HG03280 (cell line): ENCODE results near the gene DIPK1A.

Experiments used
- ATAC-seq: cut with Tn5 transposase; IDR thresholded peaks from one replicate; pipeline ENCODE4 v1.9.1; 2021; ENCODE audit warnings: mild to moderate bottlenecking, moderate library complexity; ENCODE audit not compliant: unreplicated experiment

DIPK1A gene

DNA sequence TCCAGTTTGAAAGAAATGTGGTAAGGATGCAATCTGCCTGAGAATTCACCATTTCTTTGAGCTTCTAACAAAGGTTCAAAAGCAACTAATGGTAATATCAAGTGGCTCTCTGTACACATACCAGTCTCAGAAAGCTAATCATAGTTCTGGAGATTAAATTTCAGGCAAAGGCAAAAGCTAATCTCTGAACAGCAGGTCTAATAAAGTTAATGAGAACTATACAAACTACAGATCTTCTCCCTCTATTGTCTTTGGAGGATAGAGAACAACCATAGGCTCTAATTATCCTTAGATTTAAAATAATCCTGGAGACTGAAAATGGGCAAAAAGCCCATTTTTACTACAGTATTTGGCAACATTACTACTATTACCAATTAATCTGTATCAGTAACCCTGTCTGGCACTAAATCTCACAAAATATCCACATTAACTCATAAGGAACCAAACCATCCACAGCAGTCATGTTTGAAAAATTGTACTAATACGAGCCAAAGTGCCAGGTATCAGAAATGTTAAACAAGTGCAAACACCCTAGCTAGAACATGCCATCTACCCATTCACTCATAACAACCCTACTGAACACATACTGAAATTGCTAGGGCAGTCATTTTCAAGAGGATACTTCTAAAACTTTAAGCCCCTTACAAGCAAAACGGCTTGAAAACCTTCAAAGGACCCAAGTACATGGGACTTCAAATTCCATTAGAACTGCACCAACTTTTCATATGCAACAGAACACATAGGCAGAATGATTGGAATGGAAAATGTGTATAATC lies 4.8 kb downstream of the DIPK1A start:
- ATAC-seq = no peak

DNA sequence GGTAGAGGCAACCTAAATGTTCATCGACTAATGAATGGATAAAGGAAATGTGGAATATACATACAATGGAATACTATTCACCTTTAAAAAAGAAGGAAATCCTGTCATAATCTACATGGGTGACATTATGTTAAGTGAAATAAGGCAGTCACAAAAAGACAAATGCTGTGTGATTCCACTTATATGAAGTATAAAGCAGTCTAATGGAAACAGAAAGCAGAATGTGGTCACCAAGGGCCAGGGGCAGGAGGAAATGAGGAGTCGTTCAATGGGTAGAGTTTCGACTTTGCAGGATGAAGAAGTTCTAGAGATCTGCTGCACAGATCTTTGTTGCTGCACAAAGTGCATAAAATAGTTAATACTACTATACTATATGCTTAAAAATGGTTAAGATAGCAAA lies 7.8 kb downstream of the DIPK1A start:
- ATAC-seq = peak; percentile 58

DNA sequence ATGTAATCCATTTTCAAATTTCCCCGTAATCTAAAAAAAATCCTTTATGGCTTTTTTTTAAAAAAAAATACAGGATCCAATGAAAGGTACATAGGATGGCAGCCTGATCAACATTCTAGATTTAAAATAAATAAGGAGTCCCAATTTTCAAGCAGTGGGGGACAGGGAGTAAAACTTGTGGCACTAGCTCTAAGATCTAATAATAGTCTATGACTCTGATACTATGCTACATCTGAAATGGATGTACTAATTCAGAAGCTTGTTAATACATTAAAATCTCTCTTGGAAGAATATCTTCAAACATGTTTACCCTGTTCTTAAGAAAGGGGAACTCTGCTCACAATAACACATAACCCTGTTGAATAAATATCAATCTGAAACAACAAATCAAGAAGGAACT lies 8.5 kb downstream of the DIPK1A start:
- ATAC-seq = no peak

DNA sequence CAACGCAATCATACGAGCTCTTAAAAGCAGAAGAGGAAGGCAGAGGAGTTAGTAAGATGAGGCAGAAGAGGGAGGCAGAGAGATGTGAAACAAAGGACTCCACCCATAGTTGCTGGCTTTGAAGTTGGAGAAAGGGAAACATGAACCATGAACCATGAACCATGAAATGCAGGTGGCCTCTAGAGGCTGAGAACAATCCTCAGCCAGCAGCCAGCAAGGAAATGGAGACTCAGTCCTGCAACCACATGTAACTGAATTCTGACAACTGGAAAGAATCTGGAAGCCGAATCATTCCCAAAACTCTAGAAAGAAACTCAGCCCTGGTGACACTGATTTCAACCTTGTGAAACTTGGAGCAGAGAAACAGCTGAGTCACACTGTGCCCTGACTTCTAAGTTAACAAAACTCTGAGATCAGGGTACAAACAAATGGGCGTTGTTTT lies 10.1 kb downstream of the DIPK1A start:
- peak; percentile 62 for ATAC-seq

DNA sequence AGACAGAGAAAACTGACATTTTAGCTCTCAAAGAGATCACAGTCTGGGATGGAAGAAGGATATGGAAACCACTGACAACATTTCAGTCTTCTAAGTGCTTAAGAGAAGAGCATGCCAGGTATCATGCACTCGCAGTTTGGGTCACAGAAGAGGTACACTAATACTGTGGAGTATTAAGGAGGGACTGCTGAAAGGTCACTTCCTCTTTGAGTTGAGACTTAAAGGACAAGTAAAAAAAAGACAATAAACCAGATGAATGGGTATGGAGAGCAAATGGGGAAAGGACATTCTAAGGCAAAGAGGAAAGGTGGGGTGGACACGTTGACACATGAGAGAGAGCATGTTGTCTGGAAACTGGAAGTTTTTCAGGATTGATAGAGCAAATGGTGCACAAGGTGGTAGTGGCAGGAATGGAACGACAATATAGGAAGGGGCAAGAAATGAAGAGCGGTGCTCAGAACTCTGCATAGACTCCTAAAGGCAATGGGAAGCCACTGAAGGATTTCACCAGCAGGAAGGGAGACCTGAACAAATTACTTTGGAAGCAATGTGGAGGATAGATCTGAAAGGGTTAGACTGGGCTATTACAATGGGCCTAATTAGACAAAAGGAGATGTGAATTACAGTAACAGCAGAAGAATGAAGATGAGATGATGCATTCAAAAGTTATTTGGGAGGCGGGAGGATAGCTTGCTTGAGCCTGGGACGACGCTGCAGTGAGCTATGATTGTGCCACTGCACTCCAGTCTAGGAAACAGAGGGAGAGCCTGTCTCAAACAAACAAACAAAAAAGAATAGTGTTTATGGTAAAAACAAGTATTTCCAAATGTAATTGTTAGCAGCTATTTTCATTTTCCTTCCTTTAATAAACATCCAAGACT lies 11.1 kb downstream of the DIPK1A start:
- ATAC-seq = no peak

DNA sequence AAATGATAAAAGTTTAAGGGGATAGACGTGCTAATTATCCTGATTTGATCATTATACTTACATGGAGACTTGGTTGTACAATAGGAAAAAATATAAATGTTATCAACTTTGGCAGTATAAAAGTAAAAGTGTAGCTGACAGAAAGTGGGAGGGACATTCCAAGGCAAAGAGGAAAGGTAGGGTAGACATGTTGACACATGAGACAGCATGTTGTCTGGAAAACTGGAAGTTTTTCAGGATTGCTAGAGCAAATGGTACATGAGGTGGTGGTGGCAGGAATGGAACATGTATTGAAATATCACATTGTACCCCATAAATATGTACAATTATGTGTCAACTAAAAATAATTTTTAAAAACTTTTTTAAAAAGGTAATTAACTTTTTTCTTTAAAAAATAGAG lies 13.2 kb downstream of the DIPK1A start:
- no peak for ATAC-seq

DNA sequence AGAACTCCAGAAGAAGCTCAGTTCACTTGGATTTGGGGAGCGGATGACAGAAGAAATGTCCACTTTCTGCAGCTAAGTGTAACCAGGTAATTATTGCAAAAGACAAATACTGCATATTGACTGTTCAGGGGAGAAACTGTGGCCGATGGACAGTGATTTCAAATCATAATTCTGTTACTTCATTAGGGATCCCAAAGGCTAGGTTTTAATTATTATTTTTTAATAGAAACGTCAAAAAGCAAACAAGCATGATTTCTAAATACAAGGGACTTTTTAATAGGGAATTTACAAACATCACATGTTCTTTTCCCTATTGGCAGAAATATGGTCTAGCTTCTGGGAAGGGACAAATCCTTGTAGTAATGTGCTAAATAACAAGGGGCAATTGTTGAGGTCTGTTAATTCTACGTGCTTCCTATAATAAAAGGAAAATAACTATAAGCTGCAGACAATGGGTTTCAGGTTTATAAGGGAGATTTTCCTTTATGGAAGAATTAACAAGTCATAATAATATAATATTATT lies 15.5 kb downstream of the DIPK1A start:
- ATAC-seq = no peak

DNA sequence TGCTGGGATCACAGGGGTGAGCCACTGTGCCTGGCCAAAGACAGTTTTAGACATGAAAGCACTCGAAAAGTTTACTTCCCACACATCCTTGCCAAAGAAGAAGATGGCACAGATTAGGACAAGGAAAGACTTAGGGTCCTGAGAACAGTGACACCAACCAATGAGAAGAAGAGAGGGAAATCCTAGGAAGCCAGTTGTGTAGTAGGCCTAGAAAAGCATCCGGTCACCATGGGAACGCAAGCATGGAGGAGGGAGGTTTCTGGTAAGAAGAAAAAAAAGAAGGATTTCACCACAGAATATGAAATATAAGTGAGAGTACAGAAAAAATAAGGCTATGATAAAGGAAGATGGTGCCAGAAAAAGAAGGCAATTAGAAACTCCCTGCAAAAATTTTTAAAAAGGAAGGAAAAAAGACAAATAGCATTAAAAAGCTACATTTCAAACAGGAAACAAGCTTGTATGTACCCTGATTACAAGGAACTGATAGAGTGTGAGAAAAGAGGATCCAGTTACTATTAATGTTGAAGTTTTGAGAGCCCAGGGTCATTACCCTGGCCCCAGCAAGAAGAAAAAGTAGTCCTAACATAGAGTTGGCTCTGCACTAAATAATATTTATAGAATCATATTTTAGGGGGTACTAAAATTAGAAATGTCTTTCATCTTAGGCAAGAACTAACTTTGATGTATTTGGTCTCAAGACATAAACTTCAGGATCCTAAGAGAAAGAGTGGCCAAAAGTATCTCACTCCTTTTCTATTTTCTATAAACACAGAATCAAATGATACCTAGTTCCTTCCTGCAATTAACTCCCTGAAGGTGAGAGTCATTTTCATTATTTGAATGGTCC lies 16.1 kb downstream of the DIPK1A start:
- no peak for ATAC-seq

DNA sequence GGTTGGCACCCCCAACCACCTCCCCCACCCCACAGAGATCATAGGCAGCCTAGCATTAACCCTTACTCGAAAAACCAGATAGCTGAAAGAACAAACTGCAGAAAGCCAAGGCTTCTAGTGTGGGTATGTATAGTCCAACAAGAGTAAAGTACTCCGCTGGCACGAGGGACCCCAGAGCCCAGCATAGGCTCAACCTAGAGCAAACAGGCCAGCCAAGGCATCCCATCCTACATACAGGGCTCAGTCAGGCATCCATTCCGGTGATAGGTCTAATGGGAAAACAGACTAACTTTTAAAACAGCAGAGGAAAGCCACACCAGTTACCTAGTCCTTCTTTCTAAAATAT lies 17.8 kb downstream of the DIPK1A start:
- no peak for ATAC-seq

DNA sequence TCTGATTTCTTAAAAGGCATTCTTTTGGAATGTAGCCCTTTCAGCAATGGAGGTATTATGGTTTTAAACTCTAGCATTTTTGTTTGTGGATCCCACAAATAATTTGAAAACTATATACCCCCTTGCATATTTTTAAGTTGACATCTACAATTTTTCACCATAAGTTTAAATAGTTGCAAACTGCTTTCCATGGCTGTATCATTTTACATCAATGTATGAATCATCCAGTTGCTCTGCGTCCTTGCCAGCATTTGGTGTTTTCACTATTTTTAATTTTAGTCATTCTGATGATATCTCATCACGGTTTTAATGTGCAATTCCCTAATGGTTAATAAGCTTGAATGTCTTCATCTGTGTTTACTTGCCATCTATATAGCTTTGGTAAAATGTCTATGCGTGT lies 20.7 kb downstream of the DIPK1A start:
- ATAC-seq = no peak

DNA sequence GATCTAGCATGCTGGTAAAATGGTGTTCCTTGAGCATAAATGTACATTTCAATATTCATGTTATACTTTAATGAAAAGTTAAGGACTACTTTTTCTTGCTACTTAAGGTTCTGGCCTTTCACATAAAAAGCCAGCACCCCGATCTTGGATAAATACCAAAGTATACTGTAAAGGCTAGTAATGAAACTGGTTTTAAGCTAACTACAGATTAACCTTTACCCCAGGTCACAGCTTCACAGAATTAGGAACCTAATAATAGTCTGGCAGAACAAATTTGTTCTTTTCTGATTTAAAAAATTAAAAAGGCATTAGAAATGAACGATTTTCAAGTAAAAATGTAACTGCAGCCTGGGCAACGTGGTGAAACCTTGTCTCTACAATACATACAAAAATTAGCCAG lies 23.5 kb downstream of the DIPK1A start:
- ATAC-seq = no peak

DNA sequence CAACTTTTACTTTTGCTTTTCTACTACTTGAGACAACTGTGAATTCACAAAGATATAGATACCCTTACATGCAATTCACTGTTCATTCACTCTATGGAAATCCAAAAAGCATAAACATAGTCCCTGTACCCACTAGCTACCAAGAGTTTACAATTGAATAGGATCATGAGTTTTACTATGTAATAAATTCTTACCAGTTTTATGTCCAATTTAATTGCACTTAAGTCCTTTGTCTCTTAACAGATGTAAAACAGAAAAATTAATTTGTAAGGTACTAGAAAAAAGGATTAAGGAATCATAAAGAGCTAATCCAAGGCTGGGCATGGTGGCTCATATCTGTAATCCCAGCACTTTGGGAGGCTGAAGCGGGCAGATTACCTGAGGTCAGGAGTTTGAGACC lies 24.4 kb downstream of the DIPK1A start:
- no peak for ATAC-seq

DNA sequence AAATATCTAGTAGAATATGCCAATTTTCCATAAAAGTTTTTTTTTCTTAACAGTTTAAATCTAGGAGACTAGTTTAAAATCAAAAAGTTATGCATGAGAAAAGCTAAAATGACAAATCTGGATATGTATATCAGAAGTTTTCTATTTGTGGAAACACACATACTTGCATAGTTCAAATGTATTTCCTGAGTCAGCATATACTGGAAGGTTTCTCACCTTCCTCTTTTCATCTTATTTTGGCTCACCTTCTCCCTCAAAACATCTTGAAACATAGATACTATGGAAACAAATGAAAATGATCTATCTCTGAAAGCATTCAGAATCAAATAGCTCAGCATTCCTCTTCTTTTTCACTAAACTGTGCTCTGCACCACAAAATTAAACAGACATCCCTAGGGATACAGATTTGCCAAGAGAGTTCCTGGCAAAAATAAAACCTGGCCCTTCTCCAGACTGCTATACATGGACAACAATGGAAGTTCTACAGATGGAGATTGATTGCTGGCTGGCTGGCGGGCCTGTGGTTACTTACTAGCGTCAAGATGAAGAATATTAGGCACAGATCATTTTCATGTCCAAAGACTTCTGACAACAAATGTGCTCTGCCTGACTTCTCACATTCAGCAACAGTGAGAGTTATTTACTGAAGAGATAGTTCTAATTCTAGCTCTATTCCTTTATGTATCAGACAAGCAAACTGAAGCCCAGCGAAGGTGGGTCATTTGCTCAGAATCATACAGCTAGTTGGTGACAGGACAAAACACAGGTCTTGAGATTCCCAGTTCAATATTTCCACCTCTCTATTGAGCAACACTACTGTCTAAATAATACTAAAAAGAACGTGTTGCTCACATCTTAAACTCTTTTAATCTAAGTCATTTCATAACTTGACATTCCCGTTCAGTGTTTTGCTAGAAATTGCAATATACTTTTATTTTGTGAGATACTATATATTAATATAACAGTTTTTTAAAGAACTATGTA lies 26.6 kb downstream of the DIPK1A start:
- ATAC-seq = no peak

DNA sequence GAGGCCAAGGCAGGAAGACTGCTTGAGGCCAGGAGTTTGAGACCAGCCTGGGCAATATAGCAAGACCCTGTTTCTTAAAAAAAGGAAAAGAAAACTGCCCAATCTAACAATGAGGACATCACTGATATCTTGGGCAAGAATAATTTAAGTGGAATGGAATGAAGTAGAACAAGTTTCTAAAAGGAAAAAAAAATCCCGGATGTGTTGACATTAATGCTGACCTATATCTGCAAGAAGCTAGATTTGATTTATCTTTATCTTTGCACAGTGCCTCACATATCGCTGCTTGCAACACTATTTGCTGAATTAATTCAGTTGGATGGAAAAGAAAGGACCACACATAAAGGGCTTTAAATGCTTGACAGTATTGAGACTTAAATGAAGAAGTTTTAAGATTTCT lies 27.8 kb downstream of the DIPK1A start:
- no peak for ATAC-seq

DNA sequence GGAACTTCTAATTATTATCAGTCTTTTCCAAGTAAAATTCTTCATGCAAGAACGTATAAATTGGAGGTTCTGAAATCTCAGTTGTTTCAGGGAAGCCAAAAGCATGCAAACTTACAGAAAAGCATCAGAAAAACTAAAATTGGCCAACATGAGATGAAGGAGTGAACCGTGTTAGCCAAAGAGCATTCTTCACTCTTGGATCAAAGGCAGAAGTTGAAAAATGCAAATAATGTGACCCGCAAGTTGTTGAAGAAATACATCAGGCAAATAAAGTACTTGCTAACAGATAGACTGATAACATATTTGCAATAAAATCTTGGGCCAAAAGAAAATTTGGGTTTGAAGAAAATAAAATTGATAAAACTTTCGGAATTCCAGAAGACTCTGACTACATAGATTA lies 29.6 kb downstream of the DIPK1A start:
- ATAC-seq = no peak

DNA sequence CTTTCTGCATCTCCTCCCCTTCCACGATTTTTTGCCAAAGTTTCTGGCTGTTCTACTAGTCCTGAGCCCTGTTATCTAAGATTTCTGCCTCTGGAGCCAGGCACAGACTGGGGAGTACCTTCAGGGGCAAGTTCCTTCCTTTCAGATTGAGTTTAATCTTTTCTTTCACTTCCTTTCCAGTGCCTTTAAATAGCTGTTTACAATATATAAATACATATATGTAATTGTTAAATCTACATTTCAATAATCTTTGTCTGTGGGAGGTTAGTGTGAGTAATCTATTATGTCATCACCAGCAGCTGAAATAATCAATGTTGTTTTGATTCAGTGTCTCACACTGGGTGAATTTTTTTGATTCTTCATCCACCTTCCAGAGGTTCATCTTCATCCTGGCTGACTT lies 31.8 kb downstream of the DIPK1A start:
- no peak for ATAC-seq

DNA sequence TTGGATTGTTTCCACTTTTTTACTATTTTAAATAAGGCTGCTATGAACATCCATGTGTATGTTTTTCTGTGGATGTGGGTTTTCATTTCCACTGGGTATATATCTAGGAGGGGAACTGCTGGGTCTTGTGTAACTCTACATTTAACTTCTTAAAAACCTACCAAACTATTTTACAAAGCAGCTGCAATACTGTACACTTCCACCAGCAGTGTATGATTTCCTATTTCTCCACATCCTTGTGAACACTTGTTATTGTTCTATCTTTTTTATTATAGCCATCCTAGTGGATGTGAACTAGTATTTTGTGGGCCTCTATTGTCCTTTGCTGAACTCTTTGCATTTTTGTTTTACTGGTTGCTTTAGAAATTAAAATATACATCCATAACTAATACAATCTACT lies 33.4 kb downstream of the DIPK1A start:
- no peak for ATAC-seq

DNA sequence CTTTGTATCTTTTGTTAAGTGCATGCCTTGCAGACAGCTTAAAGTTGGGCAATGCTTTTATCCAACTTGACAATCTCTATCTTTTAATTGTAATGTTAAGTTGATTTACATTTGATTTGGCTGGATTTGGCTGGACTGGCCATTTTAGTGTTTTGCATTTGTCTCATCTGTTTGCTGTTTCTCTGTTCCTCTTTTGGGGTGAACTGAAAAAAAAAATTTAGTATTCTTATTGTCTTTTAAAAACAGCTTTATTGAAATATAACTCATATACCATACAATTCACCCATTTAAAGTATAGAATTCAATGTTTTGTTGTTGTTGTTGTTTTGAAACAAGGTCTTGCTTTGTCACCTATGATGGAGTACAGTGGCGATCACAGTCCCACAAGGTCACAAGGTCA lies 34.4 kb downstream of the DIPK1A start:
- ATAC-seq = no peak

DNA sequence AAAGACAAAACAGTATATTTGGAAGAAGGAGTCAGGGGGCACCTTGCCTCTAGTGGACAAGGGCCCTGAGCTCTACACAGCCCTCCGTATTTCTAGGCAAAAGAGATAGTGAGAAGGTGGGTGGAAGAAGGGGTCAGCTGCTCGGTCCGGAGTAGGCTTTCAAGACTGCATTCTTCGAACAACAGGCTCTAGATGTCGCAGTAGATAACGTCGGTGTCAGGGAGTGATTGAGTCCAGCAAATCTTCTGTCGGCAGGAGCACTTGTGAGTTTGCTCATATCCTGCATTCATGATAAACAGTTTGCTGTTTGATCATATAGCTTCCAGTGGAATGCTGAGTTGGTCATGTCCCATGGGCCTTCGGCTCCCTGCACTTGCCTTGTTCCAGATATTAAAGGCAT lies 36.8 kb downstream of the DIPK1A start:
- no peak for ATAC-seq

DNA sequence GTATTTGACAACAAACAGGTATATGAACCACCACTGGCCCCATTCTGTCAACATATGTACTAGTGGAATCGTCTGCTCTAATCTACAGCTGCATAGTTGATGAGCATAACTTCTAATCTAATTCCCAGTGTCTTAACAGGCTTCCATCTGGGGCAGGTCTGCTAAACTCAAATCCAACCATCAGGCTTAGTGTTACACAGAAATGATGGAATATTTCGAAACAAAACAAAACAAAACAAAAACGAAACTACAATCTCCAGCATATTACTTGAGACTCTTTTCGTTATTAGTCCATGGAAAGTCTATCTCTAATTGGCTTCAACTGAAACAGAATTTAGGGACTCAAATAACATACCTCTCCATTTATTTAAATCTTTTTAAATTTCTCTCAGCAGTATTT lies 37.6 kb downstream of the DIPK1A start:
- no peak for ATAC-seq
